HG03108 (cell line): ENCODE results near the gene LSMEM2.
A peak's percentile ranks its signal among the peaks of the same experiment; 100 is the strongest.
"Not testable (repeated sequence)": the region's sequence is repeated elsewhere in the genome, so short reads cannot be mapped to it uniquely, and the experiment has no call there.

ENCODE experiments used
- ATAC-seq: cut with Tn5 transposase; IDR thresholded peaks from one replicate; pipeline ENCODE4 v1.9.1; 2021; ENCODE audit warnings: moderate library complexity; ENCODE audit not compliant: unreplicated experiment

Gene LSMEM2

DNA sequence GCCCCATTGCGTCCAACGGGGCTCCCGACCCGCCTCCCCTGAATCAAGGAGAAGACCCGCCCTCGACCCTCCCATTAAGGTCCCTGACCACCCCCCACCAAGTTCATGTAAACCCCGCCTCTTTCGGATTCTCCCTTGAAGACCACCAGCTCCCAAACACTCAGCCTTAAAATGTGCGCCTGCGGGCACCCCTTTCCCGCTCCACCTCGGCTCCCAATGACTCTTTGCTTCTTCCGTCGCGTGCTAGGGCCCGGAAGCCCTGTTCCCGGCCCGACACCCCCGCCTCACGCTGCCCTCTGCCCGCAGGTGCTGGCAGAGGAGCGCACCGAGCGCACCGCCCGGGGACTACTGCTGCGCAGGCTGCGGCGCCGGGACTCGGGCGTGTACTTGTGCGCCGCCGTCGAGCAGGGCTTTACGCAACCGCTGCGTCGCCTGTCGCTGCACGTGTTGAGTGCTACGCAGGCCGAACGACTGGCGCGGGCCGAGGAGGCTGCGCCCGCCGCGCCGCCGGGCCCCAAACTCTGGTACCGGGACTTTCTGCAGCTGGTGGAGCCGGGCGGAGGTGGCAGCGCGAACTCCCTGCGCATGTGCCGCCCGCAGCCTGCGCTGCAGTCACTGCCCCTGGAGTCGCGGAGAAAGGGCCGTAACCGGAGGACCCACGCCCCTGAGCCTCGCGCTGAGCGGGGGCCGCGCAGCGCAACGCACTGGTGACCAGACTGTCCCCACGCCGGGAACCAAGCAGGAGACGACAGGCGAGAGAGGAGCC is 2.7 kb upstream of the LSMEM2 start:
- ATAC-seq: no peak

DNA sequence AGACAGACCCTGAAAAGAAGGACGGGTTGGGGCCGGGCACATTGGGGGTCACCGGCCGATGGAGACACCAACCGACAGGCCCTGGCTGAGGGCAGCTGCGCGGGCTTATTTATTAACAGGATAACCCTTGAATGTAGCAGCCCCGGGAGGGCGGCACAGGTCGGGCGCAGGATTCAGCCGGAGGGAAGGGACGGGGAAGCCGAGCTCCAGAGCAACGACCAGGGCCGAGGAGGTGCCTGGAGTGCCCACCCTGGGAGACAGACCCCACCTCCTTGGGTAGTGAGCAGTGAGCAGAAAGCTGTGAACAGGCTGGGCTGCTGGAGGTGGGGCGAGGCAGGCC is 2.2 kb upstream of the LSMEM2 start:
- ATAC-seq: no peak

DNA sequence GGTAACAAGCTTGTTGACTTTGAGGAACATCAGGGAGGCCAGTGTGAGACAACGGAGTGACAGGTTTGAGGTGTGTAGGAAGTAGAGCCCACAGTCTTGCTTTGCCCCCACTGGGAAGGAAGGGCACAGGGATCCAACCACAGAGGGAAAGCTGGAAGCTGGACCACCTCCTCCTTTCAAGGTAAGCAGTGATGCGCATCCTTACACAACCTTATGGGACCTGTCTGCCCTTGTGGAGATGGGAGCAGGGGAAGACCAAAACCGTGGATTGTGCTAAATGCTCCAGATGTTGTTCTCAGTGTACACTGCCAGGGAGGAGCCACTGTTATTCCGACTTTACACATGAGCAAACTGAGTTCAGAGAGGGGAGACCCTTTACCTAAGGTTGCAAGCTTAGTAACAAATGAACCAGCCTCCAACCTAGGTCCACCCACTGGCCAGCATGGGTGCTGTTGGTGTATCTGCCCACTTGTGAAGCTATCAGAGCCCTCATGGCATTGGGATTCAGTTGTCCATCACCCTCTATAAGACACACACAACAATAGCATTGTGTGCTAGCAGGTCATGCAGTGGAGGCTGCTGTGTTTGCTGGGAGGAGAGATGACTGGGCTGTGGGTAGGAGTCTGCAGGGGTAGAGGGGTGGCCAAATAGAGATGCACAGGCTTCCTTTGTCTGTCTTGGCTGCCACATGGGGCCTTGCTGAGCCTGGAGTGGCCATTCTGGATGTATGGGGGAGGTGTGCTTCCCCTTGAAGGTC is 586 bp upstream of the LSMEM2 start:
- no peak for ATAC-seq

DNA sequence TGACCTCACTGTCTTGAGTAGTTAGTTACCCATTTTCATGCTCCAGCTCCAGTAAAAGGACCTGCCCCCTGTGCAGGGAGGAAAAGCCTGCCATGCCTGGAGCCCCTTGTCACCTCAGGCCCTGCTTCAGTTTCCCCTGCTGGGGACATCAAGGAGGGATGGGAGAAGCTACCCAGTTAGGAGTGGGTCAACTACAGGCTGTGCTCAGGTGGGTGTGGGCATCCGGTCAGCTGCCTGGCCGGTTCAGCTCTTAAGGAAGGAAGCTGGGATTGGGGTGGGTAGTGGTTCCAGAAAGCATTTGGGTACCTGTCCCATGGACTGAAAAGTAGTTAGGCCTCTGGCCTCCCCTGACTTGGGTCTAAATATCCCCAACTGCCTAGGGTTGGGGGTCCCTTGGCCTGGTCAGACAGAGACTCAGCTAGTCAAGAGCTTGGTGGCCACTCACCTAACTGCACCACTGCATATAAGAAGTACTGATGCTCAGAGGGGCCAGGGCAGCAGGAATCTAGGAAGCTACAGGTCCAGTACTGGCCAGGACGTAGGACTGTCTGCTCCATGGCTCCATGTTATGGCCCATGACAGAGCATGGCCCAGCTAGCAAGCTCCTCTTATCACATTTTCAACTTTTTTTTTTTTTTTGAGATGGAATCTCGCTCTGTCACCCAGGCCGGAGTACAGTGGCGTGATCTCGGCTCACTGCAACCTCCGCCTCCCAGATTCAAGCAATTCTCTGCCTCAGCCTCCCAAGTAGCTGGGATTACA is 549 bp downstream of the LSMEM2 start:
- ATAC-seq: no peak

DNA sequence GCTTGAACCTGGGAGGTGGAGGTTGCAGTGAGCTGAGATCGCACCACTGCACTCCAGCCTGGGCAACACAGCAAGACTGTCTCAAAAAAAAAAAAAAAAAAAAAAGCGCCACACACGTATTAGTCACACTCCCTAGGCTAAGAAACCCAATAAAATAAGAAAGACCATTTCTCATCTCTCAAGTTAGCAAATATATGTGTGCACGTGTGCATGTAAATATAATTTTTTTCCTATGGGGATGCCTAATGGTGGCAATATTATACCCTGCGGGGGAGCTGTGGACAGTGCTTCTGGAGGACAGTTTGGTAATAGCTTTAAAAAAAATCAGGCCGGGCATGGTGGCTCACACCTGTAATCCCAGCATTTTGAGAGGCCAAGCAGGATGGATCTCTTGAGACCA is 5.2 kb downstream of the LSMEM2 start:
- ATAC-seq: not testable (repeated sequence)

DNA sequence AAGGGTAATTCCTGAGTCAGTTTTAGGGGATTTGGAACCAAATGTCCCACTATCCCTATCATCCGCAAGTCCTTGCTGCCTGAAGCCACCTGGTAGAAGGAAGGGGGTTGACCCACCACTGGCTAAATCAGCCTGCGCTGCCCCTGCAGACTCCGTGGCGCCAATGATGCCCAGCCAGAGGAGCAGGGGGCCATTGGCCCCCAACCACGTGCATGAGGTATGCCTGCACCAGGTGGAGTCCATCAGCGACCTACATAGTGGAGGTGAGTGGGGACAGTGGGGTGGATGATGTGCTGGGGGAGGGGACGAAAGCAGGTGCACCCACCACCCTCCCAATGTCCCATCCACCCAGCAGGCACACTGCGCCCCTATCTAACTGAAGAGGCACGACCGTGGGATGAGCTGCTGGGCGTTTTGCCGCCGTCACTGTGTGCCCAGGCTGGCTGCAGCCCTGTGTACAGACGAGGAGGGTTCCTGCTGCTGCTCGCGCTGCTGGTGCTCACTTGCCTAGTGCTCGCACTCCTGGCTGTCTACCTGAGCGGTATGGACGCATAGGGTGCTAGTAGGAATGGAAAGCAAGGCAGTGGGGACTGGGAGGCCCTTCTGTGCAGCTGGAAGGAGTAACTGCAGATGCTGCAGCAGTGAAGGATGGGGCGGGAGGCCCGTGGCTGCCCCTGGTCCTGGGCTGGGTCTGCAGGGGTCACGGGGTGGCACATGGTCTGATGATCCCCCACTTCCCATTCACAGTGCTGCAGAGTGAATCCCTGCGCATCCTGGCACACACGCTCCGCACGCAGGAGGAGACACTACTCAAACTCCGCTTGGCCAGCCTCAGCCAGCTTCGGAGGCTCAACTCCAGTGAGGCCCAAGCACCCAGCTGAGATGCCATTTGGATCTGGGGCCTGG is 7.7 kb downstream of the LSMEM2 start:
- no peak for ATAC-seq

DNA sequence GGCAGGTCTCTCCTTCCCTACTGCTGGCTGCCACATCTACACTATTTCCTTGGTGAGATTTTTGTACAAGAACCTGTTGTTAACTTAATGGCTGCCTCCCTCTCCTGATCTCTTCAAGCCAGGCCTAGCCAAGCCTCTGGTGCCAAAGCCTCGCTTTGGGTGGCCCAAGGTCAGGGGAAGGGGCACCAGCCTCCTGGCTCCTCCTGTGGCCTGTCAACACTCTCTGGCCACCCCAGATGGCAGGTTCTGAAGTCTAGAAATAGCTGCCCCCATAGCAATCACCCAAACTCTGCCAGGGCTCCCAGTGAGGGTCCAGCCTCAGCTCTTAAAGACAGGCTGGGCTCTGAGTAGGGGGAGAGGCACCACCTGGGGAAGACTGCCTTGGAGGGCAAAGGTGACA is 8.4 kb downstream of the LSMEM2 start:
- ATAC-seq: no peak

DNA sequence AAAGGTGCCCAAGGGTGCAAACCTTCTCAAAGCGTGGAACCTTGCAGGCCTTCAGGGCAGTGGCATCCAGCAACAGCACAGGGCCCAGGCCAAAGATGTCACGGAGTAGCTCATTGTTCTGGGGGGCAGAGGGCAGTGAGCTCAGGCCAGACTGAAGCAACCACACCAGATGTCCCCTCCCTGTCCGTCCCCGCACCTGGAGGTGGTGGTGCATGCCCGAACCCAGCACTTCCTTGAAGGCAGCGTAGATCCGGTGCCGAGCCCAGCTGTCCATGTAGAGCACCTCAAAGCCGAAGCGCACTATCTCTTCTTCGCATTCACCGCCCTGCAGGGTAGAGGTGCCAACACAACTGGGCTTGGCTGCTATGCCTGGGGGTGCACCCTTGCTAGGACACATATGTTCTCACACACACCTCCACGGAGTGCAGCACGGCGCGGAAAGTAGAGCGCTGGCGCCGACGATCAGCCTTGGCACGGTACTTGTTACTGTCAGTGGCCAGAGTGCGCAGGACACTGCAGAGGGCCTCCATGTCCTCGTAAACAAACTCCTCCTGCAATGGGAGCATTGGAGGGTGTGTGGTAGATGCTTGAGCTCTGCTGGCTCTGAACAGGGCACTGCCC is 9.6 kb downstream of the LSMEM2 start:
- ATAC-seq: no peak

DNA sequence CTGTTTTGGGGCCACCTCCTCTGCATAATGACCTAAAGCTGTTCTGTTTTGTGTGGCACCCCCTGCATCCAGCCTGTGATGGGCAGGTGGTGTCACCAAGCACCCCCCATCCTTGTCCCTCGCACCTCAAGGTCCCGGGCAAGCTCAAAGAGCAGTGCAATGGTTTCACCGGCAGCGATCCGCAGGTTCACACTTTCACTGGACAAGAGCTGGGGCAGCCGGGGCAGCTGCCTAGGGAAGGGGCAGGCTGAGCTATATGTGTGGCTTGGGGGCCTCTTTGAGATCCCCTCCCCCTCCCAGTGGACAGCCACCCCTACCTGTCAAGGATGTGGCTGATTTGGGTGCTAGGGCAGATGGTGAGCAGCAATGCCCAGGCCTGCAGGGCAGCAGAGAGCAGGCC is 10.2 kb downstream of the LSMEM2 start:
- ATAC-seq: no peak

DNA sequence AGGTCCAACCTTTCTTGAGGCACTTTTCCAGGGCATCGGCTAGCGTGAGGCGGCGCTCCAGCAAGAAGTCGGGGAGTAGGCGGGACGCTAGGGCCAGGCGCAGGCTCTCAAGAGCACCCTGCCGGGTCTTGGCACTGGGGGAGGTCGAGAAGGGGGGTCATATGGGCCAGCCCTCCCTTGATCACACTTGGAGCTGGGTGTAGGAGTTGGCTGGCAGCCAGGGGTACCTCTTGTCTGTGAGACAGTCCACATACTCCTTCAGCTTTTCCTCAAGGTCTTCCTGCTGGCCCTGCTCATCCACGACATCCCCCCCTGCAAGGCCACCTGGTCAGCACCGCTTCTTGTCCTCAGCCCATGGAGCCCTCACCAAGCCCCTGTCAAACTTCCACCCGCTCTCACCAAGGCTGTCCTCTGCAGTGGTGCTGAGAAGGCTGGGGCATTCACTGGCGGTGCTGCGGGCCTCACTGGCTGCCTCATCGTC is 11.3 kb downstream of the LSMEM2 start:
- no peak for ATAC-seq

DNA sequence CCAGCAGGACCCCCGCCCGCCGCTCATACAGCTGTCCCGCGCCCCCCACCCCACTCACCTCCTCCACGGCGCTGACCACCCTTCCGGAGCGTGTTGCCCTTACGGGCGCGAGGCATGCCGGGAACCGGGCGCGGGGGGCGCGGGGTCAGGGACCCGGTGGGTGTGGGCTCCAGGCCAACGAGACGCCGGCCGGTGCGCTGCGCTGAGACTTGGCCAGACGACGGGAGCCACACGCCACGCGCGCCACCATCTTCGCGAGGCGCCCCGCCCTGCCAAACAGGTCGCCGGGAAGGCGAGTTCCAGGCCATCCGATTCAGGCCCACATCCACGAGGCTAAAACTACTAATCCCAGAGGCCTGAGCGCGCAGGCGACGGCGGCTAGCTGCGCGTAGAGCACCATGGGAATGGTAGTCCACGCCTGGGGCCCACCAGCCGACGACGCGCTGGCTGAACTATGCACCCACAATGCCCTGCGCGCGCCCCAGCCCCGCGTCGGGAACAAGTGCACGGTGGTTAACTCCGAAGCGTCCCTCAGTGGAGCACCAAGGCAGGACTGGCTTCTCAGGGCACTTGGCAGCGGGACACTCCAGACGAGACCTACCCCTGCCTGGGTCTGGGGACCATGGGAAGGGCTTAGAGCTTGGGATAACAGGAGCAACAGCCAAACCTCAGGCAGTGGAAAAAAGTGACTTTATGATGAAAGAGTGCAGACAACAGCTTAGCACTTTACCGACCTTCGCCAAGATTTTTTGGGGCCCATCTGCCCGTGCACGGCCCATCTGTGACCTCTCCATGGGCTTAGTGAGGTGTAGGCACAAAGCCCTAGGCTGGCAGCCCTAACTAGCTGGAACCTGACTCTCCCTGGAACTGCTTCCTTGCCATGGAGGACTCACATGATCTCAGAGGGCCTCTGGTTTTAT is 13.5 kb downstream of the LSMEM2 start, which contains the start of gene IFRD2:
Gene IFRD2, minus strand, starts transcription at position 271 of the 920 bp plus-strand sequence. Its CDS starts 155 bp downstream, at position 116.
- peak; percentile 97 for ATAC-seq

DNA sequence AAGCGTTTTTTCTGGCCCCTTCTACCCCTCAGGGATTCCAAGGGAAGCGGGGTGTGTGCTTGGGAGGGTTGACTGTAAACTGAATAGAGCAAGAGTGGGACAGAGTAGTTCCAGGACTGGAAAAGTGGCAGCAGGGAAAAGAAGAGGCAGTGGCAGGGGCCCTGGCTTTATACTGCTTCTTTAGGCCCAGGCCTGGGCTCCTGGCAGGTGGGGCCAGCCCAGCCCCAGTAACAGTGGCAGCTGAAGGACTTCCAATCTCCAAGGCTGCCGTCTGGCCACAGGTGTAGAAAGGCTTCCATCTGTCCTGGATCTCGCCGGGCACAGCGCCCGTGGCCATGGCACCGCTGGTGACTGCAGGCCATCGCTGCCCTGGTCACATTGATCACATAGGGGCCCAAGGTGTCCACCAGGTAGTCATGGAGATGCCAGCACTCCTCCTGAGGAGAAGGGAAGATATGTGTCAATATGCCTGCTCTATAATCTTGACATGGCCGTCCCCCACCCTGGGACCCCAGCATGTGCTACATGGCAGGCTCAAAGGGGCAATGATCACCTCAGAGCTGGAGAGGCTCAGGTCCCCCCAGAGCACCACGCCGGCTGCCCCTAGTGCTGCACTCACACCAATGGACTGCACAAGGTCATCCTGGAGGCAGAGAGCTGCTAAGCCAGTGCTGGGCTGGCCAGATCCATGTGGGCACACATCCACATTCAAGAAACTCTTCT is 14.4 kb downstream of the LSMEM2 start:
- no peak for ATAC-seq

DNA sequence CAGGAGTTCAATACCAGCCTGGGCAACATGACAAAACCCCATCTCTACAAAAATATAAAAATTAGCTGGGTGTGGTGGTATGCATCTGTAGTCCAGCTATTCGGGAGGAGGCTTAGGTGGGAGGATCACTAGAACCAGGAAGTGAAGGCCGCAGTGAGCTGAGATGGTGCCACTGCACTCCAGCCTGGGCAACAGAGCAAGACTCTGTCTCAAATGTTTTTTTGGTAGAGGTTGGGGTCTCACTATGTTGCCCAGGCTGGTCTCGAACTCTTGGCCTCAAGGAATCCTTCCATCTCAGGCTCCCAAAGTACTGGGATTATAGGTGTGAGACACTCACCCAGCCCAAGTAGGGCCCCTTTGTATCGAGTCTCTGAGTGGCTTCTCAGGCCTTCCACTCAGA is 15.2 kb downstream of the LSMEM2 start:
- no peak for ATAC-seq

DNA sequence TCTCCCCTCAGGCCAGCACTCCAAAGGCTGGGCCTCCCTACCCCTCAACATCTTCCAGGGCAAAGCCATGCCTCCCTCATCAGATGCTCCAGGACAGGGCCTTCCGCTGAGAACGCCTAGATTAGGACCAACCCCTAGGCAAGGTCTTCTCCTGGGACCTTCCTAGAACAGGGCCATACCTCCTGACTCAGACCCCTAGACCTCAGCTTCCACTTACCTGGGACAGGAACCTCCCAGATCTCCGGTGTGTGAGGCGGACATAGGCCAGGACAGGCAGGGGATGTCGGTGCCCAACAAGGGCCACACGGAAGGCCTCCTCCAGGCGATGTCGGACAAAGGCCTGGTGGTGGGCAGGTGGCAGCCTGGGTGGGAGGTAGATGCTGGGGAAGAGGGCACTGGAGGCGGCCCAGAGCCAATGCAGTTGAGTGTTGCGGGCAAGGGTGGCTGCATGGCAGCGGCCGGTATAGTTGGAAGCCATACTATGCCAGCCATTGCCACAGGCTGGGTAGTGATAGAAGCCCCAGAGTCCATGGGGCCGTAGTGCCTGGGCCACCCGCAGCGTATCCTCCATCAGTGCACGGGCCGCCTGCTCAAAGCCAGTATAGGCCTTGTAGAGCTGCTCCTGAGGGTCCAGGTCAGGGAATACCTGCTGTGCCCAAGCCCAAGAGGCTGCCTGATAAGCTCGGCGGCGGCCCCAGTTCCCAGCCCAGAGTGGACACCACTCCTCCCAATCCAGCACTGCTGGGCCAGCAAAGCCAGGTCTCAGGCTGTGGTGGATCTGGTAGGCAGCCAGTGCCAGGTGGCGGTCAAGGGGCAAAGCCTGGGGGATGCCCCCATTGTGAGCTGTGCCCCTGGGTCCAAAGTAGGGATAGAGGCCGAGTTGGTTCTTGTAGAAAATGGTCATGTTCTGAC is 15.9 kb downstream of the LSMEM2 start:
- ATAC-seq: no peak

DNA sequence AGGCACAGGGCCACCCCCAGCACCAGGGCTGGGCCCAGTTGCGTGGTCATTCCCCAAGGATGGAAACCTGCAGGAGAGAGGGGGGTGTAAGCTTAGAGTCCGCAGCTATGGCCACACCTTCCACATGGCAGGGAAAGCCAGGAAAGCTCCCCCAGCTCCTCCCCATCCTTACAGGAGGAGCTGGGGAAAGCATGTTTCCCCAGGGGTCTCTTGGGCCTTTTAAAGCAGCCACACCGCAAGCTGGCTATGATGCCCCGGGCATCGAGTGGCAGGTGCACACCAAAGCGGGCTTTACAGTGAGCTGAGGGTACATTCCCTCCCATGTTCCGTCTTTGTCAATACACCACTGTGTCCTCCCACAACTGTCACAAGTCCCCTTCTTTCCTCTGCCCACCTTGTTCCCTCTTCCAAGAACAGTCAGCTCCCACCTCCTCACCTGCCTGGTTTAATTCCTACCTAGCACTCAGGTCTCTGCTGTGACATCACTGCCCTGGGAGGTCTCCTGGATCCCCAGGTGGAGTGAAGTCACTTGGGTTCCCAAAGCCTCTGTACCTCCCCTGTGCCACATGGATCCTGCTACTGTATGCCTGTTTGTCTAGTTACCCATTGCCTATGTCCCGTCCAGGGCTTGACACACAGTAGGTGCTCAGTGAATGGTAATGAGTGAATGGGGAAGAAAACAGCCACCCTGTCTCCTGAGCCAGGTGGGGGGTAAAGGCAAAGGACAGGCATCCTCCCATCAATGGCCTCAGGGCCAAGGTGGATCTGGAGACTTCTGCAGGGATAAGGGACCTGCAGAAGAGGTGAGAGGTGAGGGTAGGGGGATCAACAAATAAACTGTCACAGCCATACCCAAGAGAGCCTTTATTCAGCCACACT is 16.9 kb downstream of the LSMEM2 start:
- no peak for ATAC-seq

DNA sequence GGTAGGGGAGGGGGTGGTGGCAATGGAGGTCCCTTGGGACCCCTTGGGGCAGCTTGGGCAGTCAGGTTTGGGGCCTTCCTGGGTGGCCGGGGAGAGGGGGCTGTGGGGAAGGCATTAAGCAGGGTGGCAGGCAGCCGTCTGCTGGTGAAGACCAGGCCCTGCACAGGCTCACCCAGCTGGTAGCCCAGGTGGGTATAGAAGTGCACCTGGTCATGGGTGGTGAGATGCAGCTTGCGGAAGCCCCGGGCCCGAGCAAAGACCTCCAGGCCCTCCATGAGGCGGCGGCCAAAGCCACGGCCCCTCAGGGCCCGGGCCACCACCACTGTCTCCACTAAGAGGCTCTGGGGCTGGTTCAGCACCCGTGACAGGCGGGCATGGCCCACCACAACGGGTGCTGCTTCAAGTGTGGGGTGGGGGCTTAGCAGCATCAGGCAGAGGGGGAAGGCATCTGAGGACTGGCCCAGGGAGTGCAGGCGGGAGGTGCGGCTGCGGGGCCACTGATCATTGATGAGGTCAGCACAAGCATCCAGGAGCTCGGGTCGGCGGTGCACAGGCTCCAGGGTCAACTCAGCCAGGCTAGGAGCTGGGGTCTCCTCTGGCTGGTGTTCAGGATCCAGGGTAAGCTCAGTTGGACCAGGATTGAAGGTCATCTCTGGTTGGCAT is 18.0 kb downstream of the LSMEM2 start:
- no peak for ATAC-seq
